Measurements from ENCODE around the gene CD93. TPM values are rescaled to one million over a fixed set of nuclear protein-coding genes. Genes with fewer than 3 reads are reported as not detected.

CD93 gene
- total and polyA plus RNA-seq, 7 donors: 7.7 to 35.7 (median 17.6) TPM

- intact Hi-C loops (cut with DNase I): no loop called here
- H3K27ac ChIP-seq: peak overlapping the region; percentile 65
- no peaks in the 10 kb centered on the region for H3K27me3 ChIP-seq (ENCODE audit: insufficient read depth in 3 of 3, low read length in 2 of 3)
- no peak overlapping the region for H3K4me3 ChIP-seq
- DNase-seq (no peak), ATAC-seq (no peak)
- no peaks in the 10 kb centered on the region for H3K9me3 ChIP-seq
- H3K36me3 ChIP-seq (ENCODE audit: insufficient read depth in 1 of 2, low read depth in 1 of 2): no peaks in the 10 kb centered on the region
- peaks cover 41% of the 10 kb centered on the region for H3K4me1 ChIP-seq
- TF ChIP-seq, protein P1, sequence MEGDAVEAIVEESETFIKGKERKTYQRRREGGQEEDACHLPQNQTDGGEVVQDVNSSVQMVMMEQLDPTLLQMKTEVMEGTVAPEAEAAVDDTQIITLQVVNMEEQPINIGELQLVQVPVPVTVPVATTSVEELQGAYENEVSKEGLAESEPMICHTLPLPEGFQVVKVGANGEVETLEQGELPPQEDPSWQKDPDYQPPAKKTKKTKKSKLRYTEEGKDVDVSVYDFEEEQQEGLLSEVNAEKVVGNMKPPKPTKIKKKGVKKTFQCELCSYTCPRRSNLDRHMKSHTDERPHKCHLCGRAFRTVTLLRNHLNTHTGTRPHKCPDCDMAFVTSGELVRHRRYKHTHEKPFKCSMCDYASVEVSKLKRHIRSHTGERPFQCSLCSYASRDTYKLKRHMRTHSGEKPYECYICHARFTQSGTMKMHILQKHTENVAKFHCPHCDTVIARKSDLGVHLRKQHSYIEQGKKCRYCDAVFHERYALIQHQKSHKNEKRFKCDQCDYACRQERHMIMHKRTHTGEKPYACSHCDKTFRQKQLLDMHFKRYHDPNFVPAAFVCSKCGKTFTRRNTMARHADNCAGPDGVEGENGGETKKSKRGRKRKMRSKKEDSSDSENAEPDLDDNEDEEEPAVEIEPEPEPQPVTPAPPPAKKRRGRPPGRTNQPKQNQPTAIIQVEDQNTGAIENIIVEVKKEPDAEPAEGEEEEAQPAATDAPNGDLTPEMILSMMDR (IDR thresholded peaks at IDR 0.05): no peak
- 60 to 69% (median 68%) methylated on average over 11 of the region's 11 CpGs for WGBS, 3 donors
Observed at GRCh38 chr20:23131766-23132165, 45.6 kb upstream of the CD93 start.

DNA sequence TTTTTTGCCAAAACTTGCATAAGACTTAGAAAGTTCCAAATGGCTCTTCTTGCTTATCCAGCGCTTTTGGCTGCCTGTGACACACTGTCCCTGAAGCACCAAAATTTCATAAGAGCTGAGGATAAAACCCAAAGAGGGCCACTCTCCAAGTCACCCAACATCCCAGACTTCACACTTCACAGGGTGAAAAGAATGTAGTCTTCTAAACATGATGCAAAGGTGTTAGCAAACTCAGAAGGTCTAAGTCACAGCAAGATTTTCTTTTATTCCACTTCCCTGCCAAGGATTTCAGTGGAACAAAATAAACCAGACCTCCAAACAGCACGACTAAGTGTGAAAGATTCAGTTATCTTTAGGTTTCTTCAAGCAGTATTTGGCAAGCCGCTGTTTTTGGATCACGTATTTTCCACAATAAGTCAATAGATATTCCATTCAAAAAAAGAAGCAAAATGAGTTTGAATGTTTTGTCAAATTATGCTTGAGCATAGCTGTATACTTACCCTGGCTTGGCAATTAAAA is 44.6 kb upstream of the CD93 start:
- no peaks in the 10 kb centered on the region for H3K36me3 ChIP-seq (ENCODE audit: insufficient read depth in 1 of 2, low read depth in 1 of 2)
- no peak overlapping the region for H3K4me3 ChIP-seq
- peak overlapping the region; percentile 46 for H3K27ac ChIP-seq
- intact Hi-C loops (cut with DNase I): no loop called here
- 65 to 73% (median 70%) methylated on average over 4 of the region's 4 CpGs for WGBS, 3 donors
- no peak for ATAC-seq
- H3K4me1 ChIP-seq: peaks cover 43% of the 10 kb centered on the region
- no peaks in the 10 kb centered on the region for H3K27me3 ChIP-seq (ENCODE audit: insufficient read depth in 3 of 3, low read length in 2 of 3)
- TF ChIP-seq, protein P1 (IDR thresholded peaks at IDR 0.05): no peak
- no peaks in the 10 kb centered on the region for H3K9me3 ChIP-seq
- no peak for DNase-seq

- H3K27me3 ChIP-seq (ENCODE audit: insufficient read depth in 3 of 3, low read length in 2 of 3): no peaks in the 10 kb centered on the region
- intact Hi-C loops (cut with DNase I): no loop called here
- ATAC-seq (no peak), DNase-seq (no peak)
- H3K9me3 ChIP-seq: no peaks in the 10 kb centered on the region
- TF ChIP-seq, protein P1 (IDR thresholded peaks at IDR 0.05): no peak
- H3K4me3 ChIP-seq: no peak overlapping the region
- H3K4me1 ChIP-seq: peaks cover 45% of the 10 kb centered on the region
- H3K27ac ChIP-seq: peak overlapping the region; percentile 46
- H3K36me3 ChIP-seq (ENCODE audit: insufficient read depth in 1 of 2, low read depth in 1 of 2): no peaks in the 10 kb centered on the region
- WGBS, 3 donors: 73 to 92% (median 79%) methylated on average over 11 to 12 of the region's 12 CpGs
Observed at GRCh38 chr20:23129891-23130621, 43.9 kb upstream of the CD93 start.

DNA sequence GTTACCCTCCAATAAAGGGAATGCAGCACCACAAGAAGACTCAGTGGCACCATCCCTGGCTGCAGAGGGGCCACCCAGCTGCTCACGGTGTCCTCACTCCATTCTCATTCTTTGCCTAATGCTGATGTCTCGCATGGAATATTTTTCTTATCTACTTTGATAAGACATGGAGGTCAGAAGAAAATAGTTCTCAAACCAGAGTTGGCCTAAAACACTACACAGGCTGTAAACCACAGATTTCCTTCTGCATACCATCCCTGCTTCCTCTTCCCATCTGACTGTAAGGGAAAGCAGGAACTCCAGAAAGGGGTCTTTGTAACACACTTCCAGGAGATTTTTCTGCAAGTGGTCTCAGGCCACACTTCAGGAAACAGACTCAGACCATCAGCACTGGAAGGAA is 43.1 kb upstream of the CD93 start:
- ATAC-seq (no peak), DNase-seq (no peak)
- no peaks in the 10 kb centered on the region for H3K9me3 ChIP-seq
- peaks cover 53% of the 10 kb centered on the region for H3K4me1 ChIP-seq
- H3K27ac ChIP-seq: peak overlapping the region; percentile 4
- H3K4me3 ChIP-seq: no peak overlapping the region
- intact Hi-C loops (cut with DNase I): no loop called here
- H3K27me3 ChIP-seq (ENCODE audit: insufficient read depth in 3 of 3, low read length in 2 of 3): no peaks in the 10 kb centered on the region
- 94 to 97% (median 96%) methylated on average over 2 of the region's 2 CpGs for WGBS, 3 donors
- no peaks in the 10 kb centered on the region for H3K36me3 ChIP-seq (ENCODE audit: insufficient read depth in 1 of 2, low read depth in 1 of 2)
- TF ChIP-seq, protein P1 (IDR thresholded peaks at IDR 0.05): no peak

Data from psoas muscle (tissue), 8 donors.